ENCODE data around the gene ABCC3.
"Not testable (repeated sequence)": the region's sequence is repeated elsewhere in the genome, so short reads cannot be mapped to it uniquely, and the experiment has no call there.

Gene ABCC3

GRCh38 chr17:50707289-50708049, 72.8 kb downstream of the ABCC3 start, which contains the start of gene ANKRD40:
Gene ANKRD40 (minus strand): TSS chr17:50707914. CDS start chr17:50707654, 260 bp downstream.
- DNase-seq (ENCODE audit: low read depth) = peak; percentile 85

DNA sequence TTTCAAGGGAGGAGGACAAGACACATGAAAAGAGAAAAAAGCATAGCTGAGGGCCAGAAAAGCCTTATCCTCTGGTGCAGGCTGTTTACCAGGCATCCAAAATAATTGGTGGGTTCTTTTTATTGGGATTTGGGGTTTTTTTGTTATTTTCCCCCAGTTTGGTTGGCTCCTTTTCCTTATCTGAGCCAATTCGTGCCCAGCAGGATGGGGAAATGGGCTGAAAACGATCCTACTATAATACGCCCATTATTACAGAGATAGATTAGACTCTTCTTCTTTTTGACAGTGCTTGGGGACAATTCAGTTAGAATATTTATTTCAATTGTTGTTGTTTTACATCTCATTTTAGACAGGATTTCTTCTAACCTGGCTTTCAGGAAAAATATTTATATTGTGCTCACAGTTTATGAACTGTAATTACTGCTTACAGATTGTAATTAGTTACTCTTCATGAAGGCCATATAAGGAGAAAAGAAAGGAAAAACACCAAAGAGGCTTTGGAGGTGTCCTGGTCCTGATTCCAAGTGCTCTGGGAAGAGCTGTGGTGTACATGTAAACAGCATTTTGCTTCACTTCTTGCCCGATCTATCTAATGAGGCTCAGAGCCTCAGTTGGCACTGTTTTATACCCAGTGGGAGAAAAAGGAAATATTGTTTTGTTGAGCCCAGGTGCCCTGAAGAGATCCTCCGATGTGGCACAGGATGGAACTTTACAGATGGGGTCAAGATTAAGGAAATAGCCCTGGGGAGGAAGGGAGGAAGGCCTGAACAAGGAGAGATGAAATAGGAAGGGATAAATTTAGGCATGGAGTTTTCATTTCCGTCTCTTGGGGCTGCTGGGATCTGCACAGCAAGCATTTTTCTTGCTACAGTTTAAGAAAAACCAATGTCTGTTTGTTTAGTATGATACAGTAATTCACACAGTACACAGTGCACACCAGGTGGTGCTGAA, 73.6 kb downstream of the ABCC3 start:
- DNase-seq (ENCODE audit: low read depth) = no peak

DNA sequence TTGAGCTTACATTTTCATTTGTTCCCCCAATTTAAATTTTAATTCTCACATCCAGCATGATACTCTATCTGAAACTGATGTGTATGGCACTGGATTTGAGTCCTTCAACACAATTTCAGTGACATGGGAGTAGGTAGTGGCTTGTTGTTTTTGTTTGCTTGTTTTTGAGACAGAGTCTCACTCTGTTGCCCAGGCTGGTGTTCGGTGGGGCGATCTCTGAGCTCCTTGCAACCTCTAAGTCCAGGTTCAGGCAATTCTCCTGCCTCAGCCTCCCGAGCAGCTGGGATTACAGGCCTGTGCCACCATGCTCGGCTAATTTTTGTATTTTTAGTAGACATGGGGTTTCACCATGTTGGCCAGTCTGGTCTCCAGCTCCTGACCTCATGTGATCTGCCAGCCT, 74.4 kb downstream of the ABCC3 start:
- DNase-seq (ENCODE audit: low read depth) = not testable (repeated sequence)

GRCh38 chr17:50710025-50710424, 75.3 kb downstream of the ABCC3 start:
- no peak for DNase-seq (ENCODE audit: low read depth)

- DNase-seq (ENCODE audit: low read depth) = no peak
Observed at GRCh38 chr17:50710650-50711049, 76.0 kb downstream of the ABCC3 start.

DNA sequence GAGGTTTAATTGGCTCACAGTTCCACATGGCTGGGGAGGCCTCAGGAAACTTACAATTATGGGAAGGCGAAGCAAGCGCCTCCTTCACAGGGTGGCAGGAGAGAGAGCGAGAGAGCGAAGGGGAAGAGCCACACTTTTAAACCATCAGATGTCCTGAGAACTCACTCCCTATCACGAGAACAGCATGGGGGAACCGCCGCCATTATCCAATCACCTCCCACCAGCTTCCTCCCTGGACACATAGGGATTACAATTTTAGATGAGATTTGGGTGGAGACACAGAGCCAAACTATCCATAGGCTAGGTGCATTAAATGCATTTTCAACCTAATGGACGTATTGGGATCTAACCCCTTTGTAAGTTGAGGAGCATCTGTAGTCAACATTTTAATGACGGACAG, 78.0 kb downstream of the ABCC3 start:
- no peak for DNase-seq (ENCODE audit: low read depth)

DNA sequence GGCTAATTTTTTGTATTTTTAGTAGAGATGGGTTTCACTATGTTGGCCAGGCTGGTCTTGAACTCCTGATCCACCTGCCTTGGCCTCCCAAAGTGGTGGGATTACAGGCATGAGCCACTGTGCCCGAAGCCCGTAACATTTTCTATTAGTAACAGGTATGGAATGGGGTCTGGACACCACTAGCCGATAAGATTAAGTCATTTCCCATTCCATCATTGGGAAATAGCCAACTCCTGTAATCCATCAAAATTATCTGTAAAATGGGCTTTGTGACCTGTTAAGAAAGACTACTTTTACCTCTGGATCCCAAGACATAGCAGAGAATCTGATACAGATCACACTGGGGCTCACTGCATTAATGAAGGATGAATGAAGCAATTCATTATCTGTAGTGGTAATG, 80.8 kb downstream of the ABCC3 start:
- DNase-seq (ENCODE audit: low read depth) = no peak

- DNase-seq (ENCODE audit: low read depth) = peak; percentile 84
Observed at GRCh38 chr17:50719144-50719923, 84.7 kb downstream of the ABCC3 start, which contains the start of gene LUC7L3. Gene LUC7L3 (plus strand): TSS chr17:50719603. CDS start chr17:50719733, 130 bp downstream.

- no peak for DNase-seq (ENCODE audit: low read depth)
Observed at GRCh38 chr17:50719924-50720794, 85.5 kb downstream of the ABCC3 start.

GRCh38 chr17:50721194-50722010, 86.7 kb downstream of the ABCC3 start:
- DNase-seq (ENCODE audit: low read depth) = no peak

GRCh38 chr17:50722746-50723145, 88.1 kb downstream of the ABCC3 start:
- no peak for DNase-seq (ENCODE audit: low read depth)

GRCh38 chr17:50724622-50725021, 89.9 kb downstream of the ABCC3 start:
- DNase-seq (ENCODE audit: low read depth) = not testable (repeated sequence)

- DNase-seq (ENCODE audit: low read depth) = no peak
Observed at GRCh38 chr17:50725769-50726655, 91.3 kb downstream of the ABCC3 start.

DNA sequence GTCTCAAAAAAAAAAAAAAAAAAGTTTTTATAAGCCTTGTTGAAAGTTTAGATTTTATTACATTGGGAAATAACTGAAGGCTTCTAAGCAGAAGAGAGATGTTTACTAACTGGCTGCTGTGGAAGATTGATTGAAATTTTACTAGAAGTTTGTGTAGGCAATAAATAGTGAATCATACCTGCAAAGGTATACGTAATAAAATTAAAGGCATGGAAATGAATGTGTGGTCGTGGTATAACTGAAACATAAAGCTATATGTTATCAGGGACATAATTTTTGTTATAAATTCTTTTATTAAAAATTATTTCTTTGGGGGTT, 93.4 kb downstream of the ABCC3 start:
- no peak for DNase-seq (ENCODE audit: low read depth)

GRCh38 chr17:50728881-50729765, 94.4 kb downstream of the ABCC3 start:
- DNase-seq (ENCODE audit: low read depth) = no peak

DNA sequence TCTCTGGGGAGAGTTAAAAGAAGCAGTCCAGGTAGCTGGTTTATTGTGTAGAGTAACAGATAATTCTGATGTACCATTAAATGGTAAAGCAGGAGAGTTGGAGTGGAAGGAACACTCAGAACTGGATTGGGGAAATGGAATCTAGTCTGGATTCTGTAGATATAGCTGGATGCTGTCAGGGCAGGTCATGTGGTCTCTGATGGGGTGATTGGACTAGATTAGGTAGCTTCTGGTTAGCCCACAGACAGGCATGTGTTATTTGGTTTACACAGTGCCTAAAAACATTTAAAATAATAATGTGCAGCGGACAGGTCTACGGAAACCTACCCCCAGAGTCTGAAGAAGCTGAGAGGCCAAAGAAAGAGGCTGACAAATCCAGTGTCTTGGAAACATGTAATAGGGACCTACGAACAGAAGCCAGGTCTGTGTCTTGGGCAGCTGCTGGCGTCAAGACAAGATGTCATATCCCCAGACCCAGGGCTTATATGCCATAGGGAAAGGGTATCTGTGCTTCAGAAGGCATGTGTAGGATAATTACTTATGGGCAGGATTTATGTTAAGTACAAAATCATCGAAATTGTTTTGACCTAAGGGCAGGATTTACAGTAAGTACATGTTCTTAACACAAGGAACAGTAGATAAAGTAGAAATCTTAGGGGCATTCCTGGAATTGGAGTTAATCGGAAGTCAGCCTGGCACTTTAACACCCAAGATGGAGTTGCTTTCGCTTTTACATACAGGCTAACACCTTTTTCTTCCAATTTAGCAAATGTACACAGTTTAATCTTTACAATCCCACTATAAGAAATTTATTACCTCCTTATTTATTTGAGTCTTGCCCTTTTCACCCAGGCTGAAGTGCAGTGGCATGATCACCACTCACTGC, 97.1 kb downstream of the ABCC3 start:
- DNase-seq (ENCODE audit: low read depth) = no peak

DNA sequence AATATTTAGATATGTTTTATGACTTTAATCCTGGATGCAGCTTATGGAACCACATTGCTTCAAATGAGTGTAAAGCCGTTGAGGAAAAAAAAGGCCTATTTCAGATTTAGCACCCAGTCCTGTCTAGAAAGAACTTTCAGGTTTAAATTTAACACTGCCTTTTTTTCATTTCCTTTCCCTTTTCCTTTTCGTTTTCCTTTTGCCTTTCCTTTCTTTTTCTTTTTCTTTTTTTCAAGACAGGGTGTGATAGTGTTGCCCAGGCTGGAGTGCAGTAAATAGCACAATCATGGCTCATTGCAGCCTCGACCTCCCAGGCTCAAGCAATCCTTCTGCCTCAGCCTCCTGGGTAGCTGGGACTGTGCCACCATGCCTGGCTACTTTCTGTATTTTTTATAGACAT, 100.6 kb downstream of the ABCC3 start:
- no peak for DNase-seq (ENCODE audit: low read depth)

Data from stimulated activated CD8-positive, alpha-beta memory T cell treated with anti-CD3 and anti-CD28 coated beads, Interleukin-15, amount 100 ng/mL, for 1 hour (primary cell).